Germinal center (tissue), 1 donor: ENCODE data around the gene TNFSF9.
"Not testable (repeated sequence)": the region's sequence is repeated elsewhere in the genome, so short reads cannot be mapped to it uniquely, and the experiment has no call there.

Experiments used
- DNase-seq: peaks from one replicate; pipeline ENCODE4 v3.0.0; 2012; ENCODE audit warnings: mixed read lengths, low spot score

The TNFSF9 gene

GRCh38 chr19:6508028-6508771 is 22.6 kb upstream of the TNFSF9 start:
- DNase-seq, result not testable (repeated sequence)

- DNase-seq, result no peak
Measured at GRCh38 chr19:6509118-6509971, 21.5 kb upstream of the TNFSF9 start.

- no peak for DNase-seq
Measured at GRCh38 chr19:6510618-6511017, 20.2 kb upstream of the TNFSF9 start.

- DNase-seq, result no peak
Measured at GRCh38 chr19:6514089-6514488, 16.7 kb upstream of the TNFSF9 start.

- peak; percentile 3 for DNase-seq
Measured at GRCh38 chr19:6514926-6515544, 15.8 kb upstream of the TNFSF9 start.

GRCh38 chr19:6516018-6516658 is 14.7 kb upstream of the TNFSF9 start:
- DNase-seq, result peak; percentile 89

- peak; percentile 92 for DNase-seq
Measured at GRCh38 chr19:6516659-6517291, 14.1 kb upstream of the TNFSF9 start.

- peak; percentile 43 for DNase-seq
Measured at GRCh38 chr19:6518145-6518911, 12.5 kb upstream of the TNFSF9 start.

GRCh38 chr19:6519289-6519688 is 11.5 kb upstream of the TNFSF9 start:
- no peak for DNase-seq

GRCh38 chr19:6521718-6522646 is 8.8 kb upstream of the TNFSF9 start:
- peak; percentile 82 for DNase-seq

- DNase-seq, result no peak
Measured at GRCh38 chr19:6522712-6523111, 8.1 kb upstream of the TNFSF9 start.

- no peak for DNase-seq
Measured at GRCh38 chr19:6524311-6524710, 6.5 kb upstream of the TNFSF9 start.

- peak; percentile 85 for DNase-seq
Measured at GRCh38 chr19:6527893-6528543, 2.8 kb upstream of the TNFSF9 start.

- peak; percentile 72 for DNase-seq
Measured at GRCh38 chr19:6528544-6529121, 2.2 kb upstream of the TNFSF9 start.

- no peak for DNase-seq
Measured at GRCh38 chr19:6529351-6529750, 1.5 kb upstream of the TNFSF9 start.

- DNase-seq, result no peak
Measured at GRCh38 chr19:6529937-6530385, 865 bp upstream of the TNFSF9 start.

GRCh38 chr19:6531163-6531955 is 533 bp downstream of the TNFSF9 start:
- DNase-seq, result no peak

GRCh38 chr19:6531956-6532243 is 1.1 kb downstream of the TNFSF9 start:
- no peak for DNase-seq
